K562 (cell line): ENCODE measurements around the gene EVI5. TPM values are rescaled to one million over a fixed set of nuclear protein-coding genes. Genes with fewer than 3 reads are reported as not detected.
A peak's percentile ranks its signal among the peaks of the same experiment; 100 is the strongest.
"Not testable (repeated sequence)": the region's sequence is repeated elsewhere in the genome, so short reads cannot be mapped to it uniquely, and the experiment has no call there.

Source experiments
- ATAC-seq: fragments of 200-7000 bp; cut with Tn5 transposase; 3 replicates; pipeline ENCODE4 v1.9.1; 2020; ENCODE audit warnings: moderate library complexity
- BruUV-seq: library from RNA; stranded (reverse); fragments of 400-500 nt; replicated peaks from 2 replicates; lab custom pipeline; 2021; lab: Mats Ljungman, UMichigan
- CTCF ChIA-PET: fragments of 300-600 bp; formaldehyde crosslinking; extraction: SDS; loops from one replicate; lab custom pipeline; 2021; ENCODE audit warnings: low intra/inter-chr PET ratio; lab: Yijun Ruan, JAX
- POLR2A ChIA-PET: fragments of 300-600, 350-650 bp; sonication (Branson Sonifier 250); formaldehyde crosslinking; extraction: SDS; loops from one replicate; lab custom pipeline; 2021; ENCODE audit warnings: antibody characterized with exemption, inconsistent platforms; lab: Yijun Ruan, JAX
- DNase-seq, 4 experiments: peaks; one replicate each; pipeline versions ENCODE4 v3.0.0 to v3.0.0-alpha.2; 2011 to 2018; ENCODE audit warnings: low spot score in 3 of 4, mixed read lengths in 3 of 4; ENCODE audit errors: extremely low read depth in 1 of 4
- FAIRE-seq: peaks from 2 replicates; lab custom pipeline; 2011; peaks lifted over from hg19 to GRCh38; lab: Jason Lieb, UNC
- H2AFZ ChIP-seq: 2 replicates; pipeline ENCODE4 v1.6.0; 2011; ENCODE audit warnings: low read depth, low read length, control low read depth, inconsistent platforms
- H3K27ac ChIP-seq: fragments of 200-600 bp; 3 replicates; pipeline ENCODE4 v1.8.0; 2011; ENCODE audit warnings: low read depth, mild to moderate bottlenecking, control low read depth, inconsistent platforms, low read length, moderate library complexity, mixed read lengths; ENCODE audit errors: extremely low read depth
- H3K27me3 ChIP-seq, 2 experiments: fragments of 300-600 bp in 1 of 2; 2 replicates in 1 of 2; 3 replicates in 1 of 2; pipeline versions ENCODE4 v1.6.0 to v1.8.0; 2011; ENCODE audit warnings: inconsistent platforms in 2 of 2, low read length in 2 of 2, mild to moderate bottlenecking in 1 of 2, mixed read lengths in 1 of 2, moderate library complexity in 1 of 2; ENCODE audit not compliant: control insufficient read depth in 2 of 2, insufficient read depth in 2 of 2
- H3K36me3 ChIP-seq: fragments of 300-600 bp; 3 replicates; pipeline ENCODE4 v1.8.0; 2011; ENCODE audit warnings: mild to moderate bottlenecking, low read length, inconsistent platforms; ENCODE audit not compliant: control insufficient read depth, insufficient read depth
- H3K4me1 ChIP-seq, 2 experiments: fragments of 200-600 bp in 1 of 2; replicated peaks in 1 of 2; 2 replicates in 1 of 2; 3 replicates in 1 of 2; pipeline versions ENCODE4 v1.5.1 to v1.8.0; 2011; ENCODE audit warnings: inconsistent platforms in 2 of 2, low read length in 2 of 2, mild to moderate bottlenecking in 1 of 2, mixed read lengths in 1 of 2, moderate library complexity in 1 of 2; ENCODE audit not compliant: control insufficient read depth in 2 of 2, insufficient read depth in 2 of 2
- H3K4me2 ChIP-seq: 2 replicates; pipeline ENCODE4 v1.6.1; 2011; ENCODE audit warnings: low read length, control low read depth, inconsistent platforms, mixed read lengths; ENCODE audit not compliant: insufficient read depth
- H3K4me3 ChIP-seq: fragments of 200-600 bp; sonication (generic), shearing (Covaris generic); 2 replicates; pipeline ENCODE4 v1.5.1; 2016; ENCODE audit warnings: control low read depth, inconsistent platforms
- H3K79me2 ChIP-seq: fragments of 200-600 bp; 3 replicates; pipeline ENCODE4 v1.8.0; 2011; ENCODE audit warnings: low read length, inconsistent platforms; ENCODE audit not compliant: control insufficient read depth, insufficient read depth
- H3K9ac ChIP-seq, 2 experiments: 2 replicates each; pipeline versions ENCODE4 v1.6.0 to v1.6.1; 2011; ENCODE audit warnings: low read depth in 2 of 2, low read length in 2 of 2, control low read depth in 1 of 2, inconsistent platforms in 1 of 2, mild to moderate bottlenecking in 1 of 2, mixed read lengths in 1 of 2; ENCODE audit not compliant: insufficient read depth in 1 of 2
- H3K9me1 ChIP-seq: one replicate; pipeline ENCODE4 v1.6.0; 2011; ENCODE audit warnings: inconsistent platforms, mild to moderate bottlenecking, low read length, moderate library complexity; ENCODE audit not compliant: control insufficient read depth, insufficient read depth
- H3K9me3 ChIP-seq: replicated peaks from 2 replicates; pipeline ENCODE4 v1.5.1; 2011; ENCODE audit warnings: low read depth, low read length, inconsistent platforms; ENCODE audit not compliant: control insufficient read depth, insufficient read depth
- H4K20me1 ChIP-seq: replicated peaks from 2 replicates; pipeline ENCODE4 v1.6.1; 2011; ENCODE audit warnings: low read length, inconsistent platforms, mixed read lengths; ENCODE audit not compliant: control insufficient read depth, insufficient read depth
- RAD51 ChIP-seq: fragments of 450-650 bp; IDR thresholded peaks from 2 replicates; pipeline ENCODE4 v1.7.1; 2016; ENCODE audit warnings: low read depth, mild to moderate bottlenecking, borderline replicate concordance
- SP1 ChIP-seq: sonication (generic); formaldehyde crosslinking; IDR thresholded peaks from 2 replicates; pipeline ENCODE4 v1.8.1; 2022; ENCODE audit warnings: mild to moderate bottlenecking, missing genetic modification reagents
- TOE1 ChIP-seq, 2 experiments: fragments of 450-650 bp in 1 of 2; sonication (generic) in 1 of 2; formaldehyde crosslinking in 1 of 2; IDR thresholded peaks; 2 replicates each; pipeline versions ENCODE4 v1.7.1 to v1.8.0; 2016 to 2022; ENCODE audit warnings: borderline replicate concordance in 2 of 2, mild to moderate bottlenecking in 2 of 2, antibody characterized with exemption in 1 of 2, inconsistent platforms in 1 of 2, low read depth in 1 of 2, missing genetic modification reagents in 1 of 2, moderate library complexity in 1 of 2
- USF2 ChIP-seq: sonication (generic); formaldehyde crosslinking; IDR thresholded peaks from 2 replicates; pipeline ENCODE4 v1.5.0; 2020; ENCODE audit warnings: missing genetic modification reagents
- ZKSCAN3 ChIP-seq: fragments of 250-450 bp; sonication (Bioruptor Pico); IDR thresholded peaks from 2 replicates; pipeline ENCODE4 v1.4.0; 2020
- ZNF668 ChIP-seq: fragments of 250-450 bp; sonication (Bioruptor Pico); IDR thresholded peaks from 2 replicates; pipeline ENCODE4 v1.8.0; 2022; ENCODE audit warnings: mild to moderate bottlenecking, inconsistent platforms
- WGBS: fragments of 100-300 bp; shearing (Covaris generic); methylation state at CpG from one replicate; pipeline ENCODE4 v1.1.6; 2016; ENCODE audit warnings: low coverage, mixed read lengths; ENCODE audit not compliant: insufficient coverage; ENCODE audit errors: missing lambda C conversion rate; 5-methylcytosine and 5-hydroxymethylcytosine counted together
- in situ Hi-C: fragments of 300-500 bp; cut with MboI; formaldehyde crosslinking; loops from 4 replicates; pipeline ENCODE4 v1.15.0; 2018; ENCODE audit warnings: inconsistent platforms, mixed read lengths
- intact Hi-C: fragments of 100-400 bp; cut with micrococcal nuclease; formaldehyde crosslinking; loops from 2 replicates; pipeline ENCODE4 v1.14.2; 2022
- polyA plus RNA-seq, 8 experiments: library from polyadenylated mRNA; depleted of rRNA in 4 of 8; stranded (reverse) in 5 of 8; unstranded in 3 of 8; fragments of >200 nt; fragmentation: Nextera tagmentation in 2 of 8; fragmentation: Illumina TruSeq in 1 of 8; extraction: Ambion mirVana in 2 of 8; extraction: Trizol in 1 of 8; gene quantifications; 2 replicates each; pipeline versions ENCODE4 v1.2.1 to v1.2.3, GENCODE V29; 2011 to 2014; ENCODE audit warnings: inconsistent platforms in 1 of 8, missing spikeins in 1 of 8
- total RNA-seq, 7 experiments: library from RNA; depleted of rRNA in 6 of 7; stranded (reverse); fragments of >200 nt in 6 of 7; fragmentation: Illumina TruSeq in 2 of 7; extraction: Trizol in 2 of 7; gene quantifications; 2 replicates each; pipeline versions ENCODE4 v1.2.1 to v1.2.3, GENCODE V29; 2011 to 2021; ENCODE audit warnings: low replicate concordance in 1 of 7
- TF ChIP-seq, protein P1 (sequence below): fragments of 450-650 bp; formaldehyde crosslinking; IDR thresholded peaks from 2 replicates; pipeline ENCODE4 v1.4.0; 2020; ENCODE audit warnings: mild to moderate bottlenecking, mixed read lengths

EVI5 gene
- total and polyA plus RNA-seq, 9 of the 15 experiments (the other 6 are each of a cell fraction or from before 2014, with no cell fraction given) = 1.7 to 50.1 (median 13.7) TPM

- intact Hi-C loops = loop anchor here (5.0 kb wide), 1 partner anchor 85 kb away; the partner anchor contains the start of gene RPL5
- no TSS peak for BruUV-seq
These were observed 37.2 kb downstream of the EVI5 start for GRCh38 chr1:92747735-92748134.

DNA sequence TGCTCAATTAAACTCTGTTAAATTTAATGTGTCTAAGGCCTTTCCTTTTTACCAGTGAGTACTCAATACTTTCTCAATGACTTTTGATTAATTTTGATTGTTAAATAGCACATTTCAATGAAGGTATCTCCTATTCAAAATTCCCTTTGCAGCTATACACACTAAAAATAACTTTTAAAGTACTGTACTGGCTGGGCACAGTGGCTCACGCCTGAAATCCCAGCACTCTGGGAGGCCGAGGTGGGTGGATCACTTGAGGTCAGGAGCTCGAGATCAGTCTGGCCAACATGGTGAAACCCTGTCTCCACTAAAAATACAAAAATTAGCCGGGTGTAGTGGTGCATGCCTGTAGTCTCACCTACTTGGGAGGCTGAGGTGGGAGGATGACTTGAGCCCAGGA, 38.7 kb downstream of the EVI5 start:
- H3K79me2 ChIP-seq = peaks cover 17% of the 10 kb centered on the region
- H3K9ac ChIP-seq, H3K4me3 ChIP-seq, in situ Hi-C loops, H2AFZ ChIP-seq, H3K27ac ChIP-seq, H3K9me1 ChIP-seq, H3K4me1 ChIP-seq, H3K36me3 ChIP-seq, ATAC-seq, H3K9me3 ChIP-seq, H3K4me2 ChIP-seq, H3K27me3 ChIP-seq, H4K20me1 ChIP-seq, FAIRE-seq, DNase-seq, BruUV-seq: not testable (repeated sequence)
- CTCF ChIA-PET = interaction anchor here (0.6 kb wide), 1 partner anchor 864 kb away, joined by 3 read pairs; no protein-coding TSS in a partner anchor
- WGBS = 68% methylated on average over 4 of the region's 4 CpGs
- POLR2A ChIA-PET = interaction anchor here (0.9 to 1.4 kb wide), 2 partner anchors 13 to 96 kb away, joined by 3 to 7 read pairs; no protein-coding TSS in a partner anchor
- intact Hi-C loops = loop anchor here (5.0 kb wide), 1 partner anchor 86 kb away; the partner anchor contains the start of gene RPL5

More at GRCh38 chr1:92747735-92748134, 37.2 kb downstream of the EVI5 start:
- ChIA-PET CTCF (no interaction called here), POLR2A (interaction anchor here (0.6 to 1.3 kb wide), 5 partner anchors 8 to 85 kb away, joined by 3 to 4 read pairs (median 3); partner anchors contain the start of gene EVI5)
- no peak overlapping the region for H3K27ac ChIP-seq
- TF ChIP-seq USF2 (0 out of 2 replicates have a peak, but pooled peaks have one; percentile 13), ZNF668 (CRISPR knock-in tag) (no peak), RAD51 (peak; percentile 31; the same call in 1 of the 2 replicates), TOE1 (IDR thresholded peaks at IDR 0.05; ENCODE audit: borderline replicate concordance) (peak; percentile 57; the same call in 1 of the 2 replicates), TOE1 (CRISPR knock-in tag; IDR thresholded peaks at IDR 0.05; ENCODE audit: borderline replicate concordance, low read depth) (no peak), ZKSCAN3 (no peak), SP1 (no peak)
- TF ChIP-seq, protein P1, sequence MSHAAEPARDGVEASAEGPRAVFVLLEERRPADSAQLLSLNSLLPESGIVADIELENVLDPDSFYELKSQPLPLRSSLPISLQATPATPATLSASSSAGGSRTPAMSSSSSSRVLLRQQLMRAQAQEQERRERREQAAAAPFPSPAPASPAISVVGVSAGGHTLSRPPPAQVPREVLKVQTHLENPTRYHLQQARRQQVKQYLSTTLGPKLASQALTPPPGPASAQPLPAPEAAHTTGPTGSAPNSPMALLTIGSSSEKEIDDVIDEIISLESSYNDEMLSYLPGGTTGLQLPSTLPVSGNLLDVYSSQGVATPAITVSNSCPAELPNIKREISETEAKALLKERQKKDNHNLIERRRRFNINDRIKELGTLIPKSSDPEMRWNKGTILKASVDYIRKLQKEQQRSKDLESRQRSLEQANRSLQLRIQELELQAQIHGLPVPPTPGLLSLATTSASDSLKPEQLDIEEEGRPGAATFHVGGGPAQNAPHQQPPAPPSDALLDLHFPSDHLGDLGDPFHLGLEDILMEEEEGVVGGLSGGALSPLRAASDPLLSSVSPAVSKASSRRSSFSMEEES (CRISPR knock-in tag) = peak; percentile 82
- no peak overlapping the region for H2AFZ ChIP-seq
- no peaks in the 10 kb centered on the region for H3K27me3 ChIP-seq
- FAIRE-seq (no peak), ATAC-seq (no peak; the same call in 2 of the 3 replicates), DNase-seq (no peak)
- WGBS = 7% methylated on average over 1 of the region's 1 CpG
- H3K9me1 ChIP-seq = no peaks in the 10 kb centered on the region
- in situ Hi-C loops = no loop called here
- H3K9me3 ChIP-seq = no peaks in the 10 kb centered on the region
- H3K36me3 ChIP-seq = no peaks in the 10 kb centered on the region
- 0 out of 2 replicates have a peak overlapping the region, but pooled peaks have one; percentile 17 for H3K4me2 ChIP-seq
- no peak overlapping the region for H3K4me3 ChIP-seq
- H3K79me2 ChIP-seq = peaks cover 21% of the 10 kb centered on the region
- H3K4me1 ChIP-seq = peaks cover 0 to 6% of the 10 kb centered on the region in 2 experiments; a peak in 3 of 5 replicates
- H3K9ac ChIP-seq = no peak overlapping the region; a peak in 1 of 4 replicates
- H4K20me1 ChIP-seq = no peaks in the 10 kb centered on the region; the same call in 1 of the 2 replicates
